Measurements from ENCODE around the gene IKBKG. TPM values are rescaled to one million over a fixed set of nuclear protein-coding genes. Genes with fewer than 3 reads are reported as not detected.
"Not testable (repeated sequence)": the region's sequence is repeated elsewhere in the genome, so short reads cannot be mapped to it uniquely, and the experiment has no call there.

The IKBKG gene
- total and polyA plus RNA-seq, 7 donors, result 11.3 to 28.8 (median 18.1) TPM

GRCh38 chrX:154535892-154536291 lies 11.5 kb upstream of the IKBKG start:
- peaks cover 0 to 25% of the 10 kb centered on the region in 2 donors for H3K36me3 ChIP-seq (ENCODE audit: insufficient read depth in 1 of 2, low read depth in 1 of 2)
- WGBS, 3 donors, result 85 to 86% (median 85%) methylated on average over 6 to 9 of the region's 9 CpGs
- H3K9me3 ChIP-seq, result no peaks in the 10 kb centered on the region
- no peaks in the 10 kb centered on the region for H3K27me3 ChIP-seq (ENCODE audit: insufficient read depth in 3 of 3, low read length in 2 of 3)
- no peak overlapping the region for H3K27ac ChIP-seq
- ATAC-seq, result no peak
- TF ChIP-seq CTCF (IDR thresholded peaks at IDR 0.05), result no peak
- intact Hi-C loops (cut with DNase I), result loop anchor here in 1 of 2 donors (2.0 kb wide), 2 partner anchors 161 to 1577 kb away; partner anchors contain the start of gene FLNA
- no peaks in the 10 kb centered on the region for H3K4me1 ChIP-seq
- no peak for DNase-seq
- H3K4me3 ChIP-seq, result no peak overlapping the region

GRCh38 chrX:154539077-154539476 lies 8.3 kb upstream of the IKBKG start:
- TF ChIP-seq CTCF (IDR thresholded peaks at IDR 0.05), result no peak
- no peaks in the 10 kb centered on the region for H3K27me3 ChIP-seq (ENCODE audit: insufficient read depth in 3 of 3, low read length in 2 of 3)
- no peak overlapping the region for H3K27ac ChIP-seq
- H3K4me1 ChIP-seq, result peaks cover 11% of the 10 kb centered on the region
- ATAC-seq, result no peak
- intact Hi-C loops (cut with DNase I), result no loop called here
- H3K9me3 ChIP-seq, result no peaks in the 10 kb centered on the region
- no peak overlapping the region for H3K4me3 ChIP-seq
- DNase-seq, result no peak
- 76 to 85% (median 84%) methylated on average over 8 of the region's 8 CpGs for WGBS, 3 donors
- H3K36me3 ChIP-seq (ENCODE audit: insufficient read depth in 1 of 2, low read depth in 1 of 2), result peaks cover 0 to 2% of the 10 kb centered on the region in 2 donors

- WGBS, 3 donors, result 76 to 100% (median 87%) methylated on average over 5 to 7 of the region's 7 CpGs
Measured at GRCh38 chrX:154540365-154540764, 7.1 kb upstream of the IKBKG start.

GRCh38 chrX:154540897-154541535 lies 6.4 kb upstream of the IKBKG start:
- DNase-seq (no peak), ATAC-seq (peak in 1 of 4 donors; percentile 21)
- H3K27ac ChIP-seq, result peak overlapping the region; percentile 73
- intact Hi-C loops (cut with DNase I), result no loop called here
- peaks cover 0 to 9% of the 10 kb centered on the region in 2 donors for H3K36me3 ChIP-seq (ENCODE audit: insufficient read depth in 1 of 2, low read depth in 1 of 2)
- no peaks in the 10 kb centered on the region for H3K9me3 ChIP-seq
- no peak overlapping the region for H3K4me3 ChIP-seq
- no peak for TF ChIP-seq CTCF (IDR thresholded peaks at IDR 0.05)
- 83 to 94% (median 88%) methylated on average over 19 of the region's 19 CpGs for WGBS, 3 donors
- H3K27me3 ChIP-seq (ENCODE audit: insufficient read depth in 3 of 3, low read length in 2 of 3), result no peaks in the 10 kb centered on the region
- peaks cover 11% of the 10 kb centered on the region for H3K4me1 ChIP-seq

More at GRCh38 chrX:154540365-154540764, 7.1 kb upstream of the IKBKG start:
- H3K4me1 ChIP-seq, result peaks cover 11% of the 10 kb centered on the region
- H3K27ac ChIP-seq; intact Hi-C loops (cut with DNase I); H3K36me3 ChIP-seq (ENCODE audit: insufficient read depth in 1 of 2, low read depth in 1 of 2); H3K9me3 ChIP-seq; ATAC-seq; DNase-seq; H3K4me3 ChIP-seq; H3K27me3 ChIP-seq (ENCODE audit: insufficient read depth in 3 of 3, low read length in 2 of 3): not testable (repeated sequence)

- H3K4me1 ChIP-seq, result peaks cover 11% of the 10 kb centered on the region
- peaks cover 0 to 9% of the 10 kb centered on the region in 2 donors for H3K36me3 ChIP-seq (ENCODE audit: insufficient read depth in 1 of 2, low read depth in 1 of 2)
- 55 to 79% (median 70%) methylated on average over 4 to 5 of the region's 5 CpGs for WGBS, 3 donors
- peak overlapping the region; percentile 73 for H3K27ac ChIP-seq
- intact Hi-C loops (cut with DNase I), result no loop called here
- ATAC-seq, result no peak
- no peak overlapping the region for H3K4me3 ChIP-seq
- TF ChIP-seq CTCF (IDR thresholded peaks at IDR 0.05), result no peak
- no peak for DNase-seq
- no peaks in the 10 kb centered on the region for H3K27me3 ChIP-seq (ENCODE audit: insufficient read depth in 3 of 3, low read length in 2 of 3)
- no peaks in the 10 kb centered on the region for H3K9me3 ChIP-seq
Measured at GRCh38 chrX:154541589-154541895, 5.9 kb upstream of the IKBKG start.
